NCI-H2227 treated with DMSO at 0.1 percent for 48 hours (cell line): ENCODE data around the gene KLF3.
"Not testable (repeated sequence)": the region's sequence is repeated elsewhere in the genome, so short reads cannot be mapped to it uniquely, and the experiment has no call there.

Source experiments
- DNase-seq: peaks from one replicate; lab custom pipeline; 2025; lab: John Stamatoyannopoulos, UW

The KLF3 gene

DNA sequence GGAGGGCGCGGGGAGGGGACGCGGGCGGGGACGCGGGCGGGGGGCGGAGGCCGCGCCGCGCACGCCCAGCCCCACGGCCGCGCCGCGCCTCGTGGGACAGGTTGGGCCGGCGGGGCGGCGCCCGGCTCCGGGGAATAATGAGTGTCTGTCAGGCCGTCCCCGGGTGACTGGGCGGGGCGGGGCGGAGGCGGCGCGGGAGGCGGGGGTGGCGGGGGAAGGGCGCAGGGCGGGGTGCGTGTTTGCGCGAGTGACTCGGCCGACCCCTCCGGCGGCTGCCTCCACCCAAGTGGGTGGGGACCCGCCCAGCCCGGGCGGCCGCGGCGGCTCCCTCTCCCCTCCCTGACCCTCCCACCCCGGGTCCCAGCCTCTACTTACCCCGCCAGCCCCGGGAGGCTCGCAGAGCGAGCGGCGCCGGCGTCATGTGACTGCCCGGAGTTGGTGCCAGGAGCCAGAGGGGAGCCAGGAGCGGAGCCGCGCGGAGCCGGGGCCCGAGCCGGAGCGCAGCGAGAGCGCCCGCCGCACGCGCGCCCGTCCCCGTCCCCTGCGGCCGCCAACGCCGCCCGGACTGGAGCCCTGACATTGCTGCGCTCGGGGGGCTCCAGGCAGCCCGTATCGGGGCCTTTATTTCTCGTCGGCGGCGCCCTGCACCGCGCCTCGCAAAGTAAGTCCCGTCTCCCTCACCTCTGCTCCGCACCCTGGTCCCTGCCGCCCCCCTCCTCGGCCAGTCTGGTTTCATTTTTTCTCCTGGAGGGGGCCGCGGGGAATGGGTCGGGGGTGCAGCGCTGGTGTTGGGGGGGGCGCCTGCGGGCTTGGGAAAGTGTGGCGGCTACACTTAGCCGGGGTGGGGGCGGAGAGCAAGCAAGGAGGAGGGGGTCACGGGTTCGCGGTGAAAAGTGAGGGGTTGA is at the start of gene KLF3:
Gene KLF3, plus strand, starts transcription at position 399 of the 905 bp plus-strand sequence. CDS start 16,427 bp downstream, outside the sequence.
- peak; percentile 31 for DNase-seq

- DNase-seq, result no peak
Measured at GRCh38 chr4:38614231-38614630, 49.8 kb upstream of the KLF3 start.

DNA sequence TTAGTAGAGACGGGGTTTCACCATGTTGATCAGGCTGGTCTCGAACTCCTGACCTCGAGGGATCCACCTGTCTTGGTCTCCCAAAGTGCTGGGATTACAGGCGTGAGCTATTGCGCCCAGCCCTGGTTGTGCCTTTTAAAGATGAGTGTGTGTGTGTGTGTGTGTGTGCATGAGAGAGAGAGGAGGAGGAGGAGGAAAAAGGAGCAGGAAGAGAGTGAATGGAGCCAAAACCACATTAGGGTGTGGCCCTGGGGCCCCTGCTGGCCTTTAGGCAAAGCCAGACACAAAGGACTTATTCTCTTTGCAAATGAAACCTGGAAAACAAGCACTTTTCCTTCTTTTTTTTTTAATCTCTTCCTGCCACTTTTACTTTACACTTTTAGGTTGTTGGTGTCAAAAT is 48.2 kb upstream of the KLF3 start:
- no peak for DNase-seq

DNA sequence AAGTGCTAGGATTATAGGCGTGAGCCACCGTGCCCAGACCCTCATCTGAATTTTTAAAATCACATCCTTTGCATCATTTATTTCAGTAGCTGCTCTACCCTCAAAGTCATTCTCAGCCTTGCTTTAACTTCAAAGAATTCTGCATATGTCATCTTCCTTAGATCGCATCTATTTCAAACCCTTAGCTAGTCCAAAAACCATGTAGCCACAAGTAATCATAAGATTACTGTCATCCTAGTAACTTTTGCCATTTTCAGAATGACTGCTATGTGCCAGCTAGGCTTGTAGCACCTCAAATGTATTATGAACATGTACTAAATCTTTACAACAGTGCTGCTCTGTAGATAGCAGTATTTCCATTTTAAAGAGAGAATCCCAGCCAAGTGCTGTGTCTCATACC is 45.5 kb upstream of the KLF3 start:
- DNase-seq, result no peak

DNA sequence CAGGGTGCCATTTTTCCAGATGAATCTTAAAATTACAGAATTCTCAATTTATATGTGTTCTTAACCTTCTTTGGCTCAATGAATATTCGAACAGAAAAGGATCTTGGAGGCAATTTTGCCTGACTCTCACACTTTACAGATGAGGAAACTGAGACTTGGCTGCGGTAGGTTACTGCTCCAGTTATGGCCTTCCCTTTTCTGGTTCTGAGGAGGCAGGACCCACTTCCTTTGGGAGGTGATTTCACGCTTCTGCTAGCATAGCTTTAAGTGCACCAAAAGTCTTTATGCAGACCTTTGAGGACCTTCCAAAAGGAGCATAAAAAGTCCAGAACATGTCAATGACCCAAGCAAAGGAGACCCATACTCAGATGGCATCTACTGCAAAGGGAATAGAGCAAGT is 44.7 kb upstream of the KLF3 start:
- DNase-seq, result no peak

GRCh38 chr4:38620065-38620464 is 43.9 kb upstream of the KLF3 start:
- DNase-seq, result no peak

DNA sequence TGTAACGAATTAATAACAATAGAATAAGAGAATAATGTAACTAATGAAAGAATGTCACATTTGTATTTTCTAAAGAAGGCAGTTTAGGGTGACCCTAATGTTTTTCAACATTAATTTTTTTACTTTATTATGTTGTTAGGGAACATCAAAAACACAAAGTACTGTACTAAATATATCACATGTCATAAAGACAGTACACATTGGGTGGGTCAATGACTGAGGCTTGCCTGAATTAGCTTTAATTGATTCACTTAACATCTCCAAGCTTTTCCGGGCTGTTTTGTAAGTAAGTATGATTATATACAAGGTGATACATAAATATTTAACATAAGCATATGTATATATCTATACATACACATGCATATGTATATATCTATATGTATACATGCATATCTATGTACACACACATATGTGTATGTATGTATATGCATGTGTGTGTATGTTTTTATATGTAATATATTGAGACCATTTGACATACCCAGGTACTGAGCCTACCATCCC is 43.4 kb upstream of the KLF3 start:
- DNase-seq, result no peak

- no peak for DNase-seq
Measured at GRCh38 chr4:38621028-38621684, 42.8 kb upstream of the KLF3 start.

DNA sequence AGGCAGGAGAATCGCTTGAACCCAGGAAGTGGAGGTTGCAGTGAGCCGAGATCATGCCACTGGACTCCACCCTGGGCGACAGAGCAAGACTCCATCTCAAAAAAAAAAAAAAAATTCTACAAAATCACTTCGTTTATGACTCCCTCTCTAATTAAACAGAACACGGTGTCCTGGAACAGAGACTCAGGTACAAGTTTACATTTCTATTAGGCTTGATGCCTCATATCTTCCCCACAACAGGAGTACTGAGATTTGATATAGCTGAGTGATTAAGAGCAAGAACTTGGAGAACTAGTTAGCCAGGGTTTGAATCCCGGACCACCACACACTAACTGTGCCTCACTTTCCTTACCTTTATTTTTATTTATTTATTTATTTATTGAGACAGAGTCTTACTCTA is 42.2 kb upstream of the KLF3 start:
- DNase-seq, result no peak

DNA sequence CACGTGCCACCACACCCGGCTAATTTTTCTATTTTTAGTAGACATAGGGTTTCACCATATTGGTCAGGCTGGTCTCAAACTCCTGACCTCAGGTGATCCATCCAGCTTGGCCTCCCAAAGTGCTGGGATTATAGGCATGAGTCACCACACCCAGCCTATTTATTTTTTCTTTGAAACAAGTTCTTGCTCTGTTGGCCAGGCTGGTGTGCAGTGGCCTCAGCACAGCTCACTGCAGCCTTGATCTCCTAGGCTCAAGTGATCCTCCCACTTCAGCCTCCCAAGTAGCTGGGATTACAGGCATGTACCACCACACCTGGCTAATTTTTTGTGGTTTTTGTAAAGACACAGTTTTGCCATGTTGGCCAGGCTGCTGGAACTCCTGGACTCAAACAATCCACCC is 41.7 kb upstream of the KLF3 start:
- DNase-seq, result not testable (repeated sequence)

DNA sequence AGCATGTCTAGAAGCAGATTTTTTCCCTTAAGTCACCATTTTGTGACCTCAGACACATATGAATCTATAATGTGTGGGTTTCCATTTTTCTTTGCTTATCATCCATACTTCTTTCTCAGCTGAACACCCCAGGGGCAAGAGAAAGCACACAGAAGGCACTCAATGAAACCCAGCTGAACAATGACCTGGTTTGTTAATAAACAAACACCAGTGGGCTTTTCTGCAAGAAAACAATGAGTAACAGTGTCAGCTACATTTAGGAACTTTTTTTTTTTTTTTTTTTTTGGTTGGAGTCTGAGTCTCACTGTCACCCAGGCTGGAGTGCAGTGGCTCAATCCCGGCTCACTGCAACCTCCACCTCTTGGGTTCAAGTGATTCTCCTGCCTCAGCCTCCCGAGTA is 40.7 kb upstream of the KLF3 start:
- no peak for DNase-seq

DNA sequence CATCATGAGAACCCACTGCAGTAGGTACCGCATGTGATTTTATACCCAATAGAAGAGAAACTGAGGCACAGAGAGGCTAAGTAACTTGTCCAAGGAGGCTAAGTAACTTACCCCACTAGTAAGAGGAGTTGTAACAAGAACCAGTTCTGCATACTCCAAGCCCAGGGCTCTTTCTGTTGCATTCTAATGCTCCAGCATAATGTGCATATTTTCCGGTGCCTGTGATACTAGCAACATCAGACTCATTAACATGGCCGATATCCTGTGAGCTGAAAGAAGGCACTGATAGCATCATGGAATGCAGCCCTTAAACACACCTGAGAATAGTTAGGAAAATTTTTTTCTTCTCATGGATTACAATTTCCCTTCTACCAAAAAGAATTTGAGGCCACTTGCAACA is 39.7 kb upstream of the KLF3 start:
- no peak for DNase-seq

- DNase-seq, result no peak
Measured at GRCh38 chr4:38625508-38625907, 38.5 kb upstream of the KLF3 start.

DNA sequence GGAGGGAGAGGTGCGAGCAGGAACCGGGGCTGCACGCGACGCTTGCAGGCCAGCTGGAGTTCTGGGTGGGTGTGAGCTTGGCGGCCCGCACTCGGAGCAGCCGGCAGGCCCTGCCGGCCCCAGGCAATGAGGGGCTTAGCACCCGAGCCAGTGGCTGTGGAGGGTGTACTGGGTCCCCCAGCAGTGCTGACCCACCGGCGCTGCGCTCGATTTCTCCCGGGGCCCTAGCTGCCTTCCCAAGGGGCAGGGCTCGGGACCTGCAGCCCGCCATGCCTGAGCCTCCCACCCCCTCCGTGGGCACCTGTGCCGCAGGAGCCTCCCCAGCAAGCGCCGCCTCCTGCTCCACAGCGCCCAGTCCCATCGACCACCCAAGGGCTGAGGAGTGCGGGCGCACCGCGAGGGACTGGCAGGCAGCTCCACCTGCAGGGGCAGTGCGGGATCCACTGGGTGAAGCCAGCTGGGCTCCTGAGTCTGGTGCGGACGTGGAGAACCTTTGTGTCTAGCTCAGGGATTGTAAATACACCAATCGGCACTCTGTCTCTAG is 37.0 kb upstream of the KLF3 start:
- not testable (repeated sequence) for DNase-seq

GRCh38 chr4:38630519-38630918 is 33.5 kb upstream of the KLF3 start:
- no peak for DNase-seq

DNA sequence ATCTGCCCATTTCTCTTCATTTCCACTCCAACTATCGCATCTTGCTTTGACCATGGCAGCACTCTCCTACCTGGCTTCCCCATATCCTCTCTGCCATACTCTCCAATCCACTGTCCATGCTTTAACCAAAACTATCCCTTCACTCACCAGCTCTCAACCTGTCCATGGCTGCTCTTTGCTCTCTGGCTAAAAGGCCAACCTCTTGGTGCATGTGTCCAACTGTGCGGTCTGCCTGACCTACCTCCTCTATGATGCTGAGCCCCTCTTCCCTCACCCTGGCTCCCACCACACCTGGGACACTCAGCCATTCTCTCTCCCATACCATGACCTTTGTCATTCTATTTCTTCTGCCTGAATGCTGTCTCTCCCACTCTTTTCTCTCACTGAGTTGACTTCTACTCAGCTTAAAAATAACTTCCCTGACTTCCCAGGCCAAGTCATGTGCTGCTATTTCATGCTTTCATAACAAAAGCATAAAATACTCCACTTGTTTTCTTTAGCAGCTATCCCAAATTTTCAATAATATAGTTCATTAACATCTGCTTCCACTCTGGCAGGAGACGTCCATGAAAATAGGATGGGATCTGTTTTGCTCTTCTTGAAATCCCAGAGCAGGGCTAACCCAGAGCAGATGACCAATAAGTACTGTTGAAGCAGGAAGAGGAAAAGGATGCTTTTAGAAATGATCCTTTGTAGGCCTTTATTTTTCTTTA is 29.8 kb upstream of the KLF3 start:
- no peak for DNase-seq

- DNase-seq, result no peak
Measured at GRCh38 chr4:38639242-38639641, 24.8 kb upstream of the KLF3 start.

DNA sequence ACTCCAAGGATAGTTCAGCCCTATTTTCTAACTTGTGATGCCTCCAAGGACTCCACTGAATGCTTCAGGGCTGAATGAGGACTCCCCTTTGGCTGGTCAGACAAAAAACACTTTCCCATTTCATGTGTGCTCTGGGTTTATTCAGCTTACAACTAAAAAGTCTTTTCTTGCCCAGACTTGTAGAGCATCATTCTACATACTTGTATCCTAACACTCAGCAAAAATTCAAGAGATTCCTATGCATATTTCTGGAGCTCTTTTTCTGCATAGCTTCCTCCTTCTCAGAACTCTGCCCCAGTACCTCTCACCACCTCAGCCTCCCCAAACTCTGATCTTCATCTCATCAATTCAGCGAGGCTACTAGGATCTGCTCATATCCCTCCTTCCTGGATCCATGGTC is 22.2 kb upstream of the KLF3 start:
- no peak for DNase-seq

GRCh38 chr4:38644201-38644600 is 19.8 kb upstream of the KLF3 start:
- no peak for DNase-seq

DNA sequence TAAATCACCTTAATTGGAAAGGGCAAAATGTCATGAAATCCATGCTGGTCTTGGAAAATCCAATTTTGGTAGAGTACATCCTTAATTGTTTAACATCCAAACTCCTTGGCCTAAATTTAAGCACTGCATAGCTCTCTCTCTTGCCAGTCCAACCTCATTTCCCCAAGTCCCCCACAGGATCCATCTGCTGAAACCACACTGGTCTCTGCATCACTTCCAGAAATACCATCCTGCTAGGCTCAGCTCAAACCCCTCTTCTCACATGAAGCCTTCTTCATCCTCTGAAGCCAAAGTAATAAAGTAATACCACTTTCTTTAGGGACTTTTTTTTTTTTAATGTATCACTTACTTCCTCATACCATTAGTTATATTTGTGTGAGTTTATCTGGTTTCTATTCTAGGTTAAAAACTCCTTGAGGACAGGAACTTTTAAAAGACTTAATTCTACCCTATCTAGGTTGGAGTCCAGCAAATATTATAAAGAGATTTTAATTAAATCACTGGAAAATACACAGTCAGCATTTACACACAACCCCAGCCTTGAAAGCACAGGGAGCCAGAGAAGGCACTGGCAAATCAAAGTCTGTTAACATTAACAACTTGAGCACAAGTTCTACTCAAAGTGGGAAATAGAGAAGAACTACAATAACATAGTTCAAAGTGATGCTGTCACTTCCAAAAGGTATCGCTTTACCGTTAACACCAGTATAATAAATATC is 16.7 kb upstream of the KLF3 start:
- no peak for DNase-seq

GRCh38 chr4:38650133-38650532 is 13.9 kb upstream of the KLF3 start:
- DNase-seq, result no peak

- no peak for DNase-seq
Measured at GRCh38 chr4:38654273-38654672, 9.7 kb upstream of the KLF3 start.
